Measurements from ENCODE around the gene RNMT. TPM values are rescaled to one million over a fixed set of nuclear protein-coding genes. Genes with fewer than 3 reads are reported as not detected.
"Not testable (repeated sequence)": the region's sequence is repeated elsewhere in the genome, so short reads cannot be mapped to it uniquely, and the experiment has no call there.

Gene RNMT
- 10 to 100 TPM; 40.7 to 44.0 TPM for total RNA-seq

DNA sequence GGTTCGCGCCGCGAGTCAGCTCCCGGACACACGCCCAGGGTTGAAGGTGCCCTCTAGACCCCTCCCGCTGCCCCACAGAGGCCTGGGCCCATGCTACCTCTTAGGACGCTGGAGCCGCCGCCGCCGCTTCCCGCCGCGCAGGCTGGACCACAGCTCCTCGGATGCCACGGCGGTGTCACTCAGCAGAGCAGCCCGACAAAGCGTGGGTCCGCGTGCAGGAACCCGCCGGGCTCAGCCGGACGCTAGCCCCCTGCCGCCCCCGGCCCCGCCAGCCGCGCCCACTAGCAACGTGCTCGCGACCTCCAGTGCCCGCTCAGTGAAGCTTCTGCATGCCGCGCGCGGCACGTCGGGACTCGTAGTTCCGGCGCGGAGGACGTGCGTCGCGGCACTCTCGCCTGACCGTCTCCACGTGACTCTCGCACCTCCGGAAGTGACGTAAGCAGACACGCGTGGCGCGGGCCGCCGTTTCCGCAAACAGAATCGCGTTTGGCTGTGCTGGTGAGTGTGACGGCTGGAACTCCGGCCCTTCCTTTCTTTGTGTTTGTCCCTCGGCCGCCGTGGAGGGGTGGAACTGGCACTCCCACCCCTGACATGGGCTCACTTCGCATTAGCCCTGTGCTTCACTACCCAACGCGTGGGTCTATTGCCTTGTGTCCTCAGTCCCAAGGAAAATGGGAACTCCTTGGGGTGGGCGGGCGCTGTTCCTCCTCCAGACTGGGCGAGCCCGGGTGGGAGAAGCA, at the start of gene RNMT, which contains the start of gene FAM210A:
RNMT (plus strand) TSS at position 442 of the 740 bp plus-strand sequence. CDS start 4,845 bp downstream, outside the sequence.
FAM210A (minus strand) TSS at position 327 of the 740 bp plus-strand sequence. CDS start 44,481 bp downstream, outside the sequence.
- peak; percentile 94 for DNase-seq
- H3K27ac Mint-ChIP-seq, result peak within 1 kb of the TSS; percentile 95
- peaks cover 31% of the 10 kb centered on the region for H3K36me3 Mint-ChIP-seq
- POLR2A ChIA-PET, result interaction anchor here (1.2 to 1.3 kb wide), 2 partner anchors 112 to 114 kb away, joined by 4 read pairs; no protein-coding TSS in a partner anchor
- H3K4me1 Mint-ChIP-seq, result peaks cover 47% of the 10 kb centered on the region
- H3K4me3 Mint-ChIP-seq, result peak within 1 kb of the TSS; percentile 97
- no peaks in the 10 kb centered on the region for H3K27me3 Mint-ChIP-seq
- ATAC-seq (ENCODE audit: low read depth), result peak; percentile 94
- no peaks in the 10 kb centered on the region for H3K9me3 Mint-ChIP-seq

- H3K27me3 Mint-ChIP-seq; H3K4me3 Mint-ChIP-seq; H3K9me3 Mint-ChIP-seq; H3K27ac Mint-ChIP-seq; POLR2A ChIA-PET; ATAC-seq (ENCODE audit: low read depth); DNase-seq; H3K36me3 Mint-ChIP-seq; H3K4me1 Mint-ChIP-seq: not testable (repeated sequence)
Measured at GRCh38 chr18:13677350-13677749, 49.1 kb upstream of the RNMT start.

- Mint-ChIP-seq H3K4me1 (peaks cover 8% of the 10 kb centered on the region), H3K27me3 (no peaks in the 10 kb centered on the region), H3K9me3 (no peaks in the 10 kb centered on the region), H3K36me3 (peaks cover 13% of the 10 kb centered on the region), H3K4me3 (no peak overlapping the region), H3K27ac (no peak overlapping the region)
- POLR2A ChIA-PET, result no interaction called here
- DNase-seq, result no peak
- ATAC-seq (ENCODE audit: low read depth), result no peak
Measured at GRCh38 chr18:13680612-13681011, 45.9 kb upstream of the RNMT start.

- H3K4me1 Mint-ChIP-seq, result peaks cover 10% of the 10 kb centered on the region
- H3K27ac Mint-ChIP-seq, result no peak overlapping the region
- no peaks in the 10 kb centered on the region for H3K9me3 Mint-ChIP-seq
- no peak for ATAC-seq (ENCODE audit: low read depth)
- peaks cover 13% of the 10 kb centered on the region for H3K36me3 Mint-ChIP-seq
- no peaks in the 10 kb centered on the region for H3K27me3 Mint-ChIP-seq
- POLR2A ChIA-PET, result no interaction called here
- no peak for DNase-seq
- H3K4me3 Mint-ChIP-seq, result no peak overlapping the region
Measured at GRCh38 chr18:13681701-13682100, 44.8 kb upstream of the RNMT start.

DNA sequence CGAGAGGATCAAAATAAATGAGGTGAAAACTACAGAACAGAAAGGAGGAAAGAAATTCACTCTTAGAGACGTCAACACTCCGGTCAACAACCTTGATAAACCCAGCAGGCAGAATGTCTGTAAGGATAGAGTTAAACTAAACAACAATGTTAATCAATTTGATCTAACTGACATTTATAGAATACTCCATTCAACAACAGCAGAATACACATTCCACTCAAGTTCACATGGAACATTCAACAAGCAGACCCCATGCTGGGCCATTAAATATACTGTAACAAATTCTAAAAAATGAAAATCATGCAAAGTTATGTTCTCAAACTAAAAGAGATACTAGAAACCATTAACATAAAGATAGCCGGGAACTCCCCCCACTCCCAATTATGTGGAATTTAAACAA, 41.9 kb upstream of the RNMT start:
- POLR2A ChIA-PET, result no interaction called here
- H3K36me3 Mint-ChIP-seq, result peaks cover 27% of the 10 kb centered on the region
- H3K27me3 Mint-ChIP-seq, result no peaks in the 10 kb centered on the region
- no peaks in the 10 kb centered on the region for H3K9me3 Mint-ChIP-seq
- DNase-seq (no peak), ATAC-seq (ENCODE audit: low read depth) (no peak)
- no peak overlapping the region for H3K27ac Mint-ChIP-seq
- no peak overlapping the region for H3K4me3 Mint-ChIP-seq
- peaks cover 11% of the 10 kb centered on the region for H3K4me1 Mint-ChIP-seq

DNA sequence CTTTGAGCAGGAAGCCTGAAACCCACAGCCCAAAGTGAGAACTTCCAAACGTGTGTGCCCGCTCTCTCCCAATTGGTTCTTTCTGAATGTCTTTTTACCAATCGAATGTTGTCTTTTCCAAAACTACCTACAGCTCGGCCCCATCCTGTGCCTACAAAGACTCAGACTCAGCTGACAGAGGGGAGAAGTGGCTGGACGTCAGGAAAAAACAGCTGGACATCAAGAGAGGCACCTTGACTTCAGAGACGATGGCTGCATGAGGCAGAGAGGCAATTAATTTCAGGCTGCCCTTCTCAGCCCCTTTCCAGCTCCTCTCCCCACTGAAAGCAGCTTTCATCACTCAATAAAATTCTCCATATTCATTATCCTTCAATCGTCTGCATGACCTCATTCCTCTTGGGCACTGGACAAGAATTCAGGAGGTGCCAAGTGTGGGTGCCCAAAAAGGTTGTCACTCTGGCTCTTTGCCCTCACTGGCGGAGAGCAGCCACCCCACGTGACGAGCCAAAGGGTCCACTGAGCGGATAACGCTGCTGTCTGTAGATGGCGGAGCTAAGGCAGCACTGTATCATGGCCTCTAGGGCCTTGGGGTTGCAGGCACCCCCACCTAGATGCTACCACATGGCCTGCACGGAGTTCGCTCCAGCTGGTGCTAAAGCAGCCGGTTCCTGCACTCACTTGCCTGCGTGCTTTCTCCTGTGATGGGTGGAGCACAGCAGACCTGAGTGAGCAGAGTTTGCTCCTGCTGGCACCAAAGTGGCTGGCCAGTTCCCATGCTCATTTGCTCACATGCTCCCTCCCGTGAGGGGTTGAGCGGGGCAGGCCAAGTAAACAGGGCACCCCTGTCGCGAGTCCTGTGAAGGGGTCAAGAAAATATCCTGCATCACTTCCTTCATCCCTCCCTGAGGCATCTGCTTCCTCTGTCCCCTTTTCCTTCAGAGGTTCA, 38.0 kb upstream of the RNMT start:
- DNase-seq (no peak), ATAC-seq (ENCODE audit: low read depth) (no peak)
- Mint-ChIP-seq H3K36me3 (peaks cover 41% of the 10 kb centered on the region), H3K4me3 (no peak overlapping the region), H3K9me3 (no peaks in the 10 kb centered on the region), H3K27ac (no peak overlapping the region), H3K27me3 (no peaks in the 10 kb centered on the region), H3K4me1 (peaks cover 10% of the 10 kb centered on the region)
- POLR2A ChIA-PET, result no interaction called here

GRCh38 chr18:13690060-13690459, 36.4 kb upstream of the RNMT start:
- H3K27ac Mint-ChIP-seq; H3K4me3 Mint-ChIP-seq; ATAC-seq (ENCODE audit: low read depth); POLR2A ChIA-PET; H3K4me1 Mint-ChIP-seq; H3K27me3 Mint-ChIP-seq; H3K9me3 Mint-ChIP-seq; DNase-seq: not testable (repeated sequence)
- peaks cover 46% of the 10 kb centered on the region for H3K36me3 Mint-ChIP-seq

- H3K27ac Mint-ChIP-seq; H3K4me3 Mint-ChIP-seq; DNase-seq; H3K4me1 Mint-ChIP-seq; ATAC-seq (ENCODE audit: low read depth); H3K27me3 Mint-ChIP-seq; POLR2A ChIA-PET: not testable (repeated sequence)
- peaks cover 15% of the 10 kb centered on the region for H3K9me3 Mint-ChIP-seq
- peaks cover 56% of the 10 kb centered on the region for H3K36me3 Mint-ChIP-seq
Measured at GRCh38 chr18:13695337-13695736, 31.1 kb upstream of the RNMT start.

GRCh38 chr18:13696961-13697360, 29.5 kb upstream of the RNMT start:
- DNase-seq, result no peak
- Mint-ChIP-seq H3K9me3 (peaks cover 22% of the 10 kb centered on the region), H3K4me3 (no peak overlapping the region), H3K27me3 (no peaks in the 10 kb centered on the region), H3K36me3 (peaks cover 60% of the 10 kb centered on the region), H3K4me1 (peaks cover 2% of the 10 kb centered on the region), H3K27ac (no peak overlapping the region)
- POLR2A ChIA-PET, result no interaction called here
- ATAC-seq (ENCODE audit: low read depth), result no peak

- DNase-seq (no peak), ATAC-seq (ENCODE audit: low read depth) (no peak)
- H3K4me1 Mint-ChIP-seq, result peaks cover 2% of the 10 kb centered on the region
- H3K9me3 Mint-ChIP-seq, result peaks cover 31% of the 10 kb centered on the region
- POLR2A ChIA-PET, result no interaction called here
- H3K27me3 Mint-ChIP-seq, result no peaks in the 10 kb centered on the region
- H3K4me3 Mint-ChIP-seq, result no peak overlapping the region
- no peak overlapping the region for H3K27ac Mint-ChIP-seq
- peaks cover 62% of the 10 kb centered on the region for H3K36me3 Mint-ChIP-seq
Measured at GRCh38 chr18:13700153-13700552, 26.3 kb upstream of the RNMT start.

GRCh38 chr18:13703899-13704298, 22.6 kb upstream of the RNMT start:
- Mint-ChIP-seq H3K4me1 (no peaks in the 10 kb centered on the region), H3K27ac (no peak overlapping the region), H3K4me3 (no peak overlapping the region), H3K36me3 (peaks cover 68% of the 10 kb centered on the region), H3K27me3 (no peaks in the 10 kb centered on the region), H3K9me3 (peaks cover 31% of the 10 kb centered on the region)
- POLR2A ChIA-PET, result no interaction called here
- ATAC-seq (ENCODE audit: low read depth) (no peak), DNase-seq (no peak)

GRCh38 chr18:13710414-13710831, 16.1 kb upstream of the RNMT start:
- H3K9me3 Mint-ChIP-seq, result peaks cover 8% of the 10 kb centered on the region
- no peak overlapping the region for H3K27ac Mint-ChIP-seq
- no peak overlapping the region for H3K4me3 Mint-ChIP-seq
- H3K4me1 Mint-ChIP-seq, result peaks cover 6% of the 10 kb centered on the region
- POLR2A ChIA-PET, result no interaction called here
- H3K27me3 Mint-ChIP-seq, result no peaks in the 10 kb centered on the region
- H3K36me3 Mint-ChIP-seq, result peaks cover 57% of the 10 kb centered on the region
- DNase-seq (no peak), ATAC-seq (ENCODE audit: low read depth) (no peak)

GRCh38 chr18:13712400-13713131, 13.9 kb upstream of the RNMT start:
- Mint-ChIP-seq H3K4me3 (no peak overlapping the region), H3K36me3 (peaks cover 48% of the 10 kb centered on the region), H3K27ac (no peak overlapping the region), H3K9me3 (peaks cover 9% of the 10 kb centered on the region), H3K27me3 (no peaks in the 10 kb centered on the region), H3K4me1 (peaks cover 6% of the 10 kb centered on the region)
- DNase-seq, result no peak
- no peak for ATAC-seq (ENCODE audit: low read depth)
- POLR2A ChIA-PET, result no interaction called here
